ENCODE results near the gene UGT1A5. TPM values are rescaled to one million over a fixed set of nuclear protein-coding genes. Genes with fewer than 3 reads are reported as not detected.

Gene UGT1A5
- total and polyA plus RNA-seq, 2 of the 8 experiments (the other 6 are each of a cell fraction or from before 2014, with no cell fraction given) = not detected

- TF ChIP-seq MAX (IDR thresholded peaks at IDR 0.05) = no peak
Measured at GRCh38 chr2:233772583-233772982, 59.9 kb downstream of the UGT1A5 start (continued).

All from H1 (cell line).